Measurements from ENCODE around the gene ATOH7. TPM values are rescaled to one million over a fixed set of nuclear protein-coding genes. Genes with fewer than 3 reads are reported as not detected.

The ATOH7 gene
- total RNA-seq, 4 donors from 2014 or later: 0.38 to 0.99 (median 0.49) TPM; not detected in 1

GRCh38 chr10:68222391-68222790 lies 9.5 kb downstream of the ATOH7 start:
- no peak overlapping the region for H3K4me3 ChIP-seq (ENCODE audit: low read depth, poor library complexity, severe bottlenecking)
- no peak for DNase-seq (ENCODE audit: low spot score in 2 of 2)
- whole genome bisulfite sequencing, 2 donors: 52 to 61% methylated on average over 2 of the region's 2 CpGs
- no peak for TF ChIP-seq POLR2A (IDR thresholded peaks at IDR 0.05)
- TF ChIP-seq, protein P1, sequence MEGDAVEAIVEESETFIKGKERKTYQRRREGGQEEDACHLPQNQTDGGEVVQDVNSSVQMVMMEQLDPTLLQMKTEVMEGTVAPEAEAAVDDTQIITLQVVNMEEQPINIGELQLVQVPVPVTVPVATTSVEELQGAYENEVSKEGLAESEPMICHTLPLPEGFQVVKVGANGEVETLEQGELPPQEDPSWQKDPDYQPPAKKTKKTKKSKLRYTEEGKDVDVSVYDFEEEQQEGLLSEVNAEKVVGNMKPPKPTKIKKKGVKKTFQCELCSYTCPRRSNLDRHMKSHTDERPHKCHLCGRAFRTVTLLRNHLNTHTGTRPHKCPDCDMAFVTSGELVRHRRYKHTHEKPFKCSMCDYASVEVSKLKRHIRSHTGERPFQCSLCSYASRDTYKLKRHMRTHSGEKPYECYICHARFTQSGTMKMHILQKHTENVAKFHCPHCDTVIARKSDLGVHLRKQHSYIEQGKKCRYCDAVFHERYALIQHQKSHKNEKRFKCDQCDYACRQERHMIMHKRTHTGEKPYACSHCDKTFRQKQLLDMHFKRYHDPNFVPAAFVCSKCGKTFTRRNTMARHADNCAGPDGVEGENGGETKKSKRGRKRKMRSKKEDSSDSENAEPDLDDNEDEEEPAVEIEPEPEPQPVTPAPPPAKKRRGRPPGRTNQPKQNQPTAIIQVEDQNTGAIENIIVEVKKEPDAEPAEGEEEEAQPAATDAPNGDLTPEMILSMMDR (IDR thresholded peaks at IDR 0.05): no peak
- intact Hi-C loops (cut with DNase I; ENCODE audit: low total_unique reads): no loop called here

DNA sequence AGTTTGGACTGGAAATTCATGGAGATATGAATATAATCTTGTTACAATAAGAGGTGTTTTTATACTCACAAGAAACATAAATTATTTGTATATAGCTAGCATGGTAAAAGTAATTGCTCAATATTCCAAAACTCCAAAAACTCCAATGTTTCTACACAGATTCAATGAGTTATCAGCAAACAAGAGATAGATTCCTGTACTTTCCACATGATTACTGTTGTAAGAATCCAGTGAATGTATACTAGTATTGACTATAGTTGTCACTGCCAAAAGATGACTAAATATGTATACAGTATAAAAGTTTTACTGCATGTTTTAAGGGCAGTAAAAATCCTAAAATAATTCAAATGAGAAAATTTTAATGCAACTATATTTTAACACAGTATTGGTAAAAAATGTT lies 10.7 kb downstream of the ATOH7 start:
- intact Hi-C loops (cut with DNase I; ENCODE audit: low total_unique reads): no loop called here
- no peak for DNase-seq (ENCODE audit: low spot score in 2 of 2)
- TF ChIP-seq, protein P1 (IDR thresholded peaks at IDR 0.05): no peak
- no peak for TF ChIP-seq POLR2A (IDR thresholded peaks at IDR 0.05)
- H3K4me3 ChIP-seq (ENCODE audit: low read depth, poor library complexity, severe bottlenecking): no peak overlapping the region

DNA sequence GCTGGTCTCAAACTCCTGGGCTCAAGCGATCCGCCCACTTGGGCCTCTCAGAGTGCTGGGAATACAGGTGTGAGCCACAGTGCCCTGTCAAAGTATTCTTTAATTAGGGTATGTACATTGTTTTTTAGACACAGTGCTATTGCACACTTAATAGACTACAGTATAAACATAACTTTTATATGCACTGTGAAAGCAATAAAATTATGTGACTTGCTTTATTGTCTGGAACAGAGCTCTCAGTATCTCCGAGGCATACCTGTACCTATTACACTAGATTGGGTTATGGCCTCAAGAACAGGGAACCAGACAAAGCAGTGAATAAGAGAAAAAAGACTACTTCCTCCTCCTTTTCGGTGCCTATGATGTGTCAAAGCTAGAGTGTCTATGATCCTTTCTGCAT lies 13.1 kb downstream of the ATOH7 start:
- WGBS, 2 donors: 82 to 89% methylated on average over 4 of the region's 4 CpGs
- H3K4me3 ChIP-seq (ENCODE audit: low read depth, poor library complexity, severe bottlenecking): no peak overlapping the region
- intact Hi-C loops (cut with DNase I; ENCODE audit: low total_unique reads): no loop called here
- TF ChIP-seq, protein P1 (IDR thresholded peaks at IDR 0.05): no peak
- no peak for TF ChIP-seq POLR2A (IDR thresholded peaks at IDR 0.05)
- no peak for DNase-seq (ENCODE audit: low spot score in 2 of 2)

- no peak for DNase-seq (ENCODE audit: low spot score in 2 of 2)
- intact Hi-C loops (cut with DNase I; ENCODE audit: low total_unique reads): no loop called here
- no peak overlapping the region for H3K4me3 ChIP-seq (ENCODE audit: low read depth, poor library complexity, severe bottlenecking)
- 54 to 61% methylated on average over 8 of the region's 8 CpGs for WGBS, 2 donors
- TF ChIP-seq POLR2A (IDR thresholded peaks at IDR 0.05): no peak
- TF ChIP-seq, protein P1 (IDR thresholded peaks at IDR 0.05): no peak
These were observed 19.1 kb downstream of the ATOH7 start for GRCh38 chr10:68212721-68213352.

GRCh38 chr10:68211669-68212068 lies 20.2 kb downstream of the ATOH7 start:
- intact Hi-C loops (cut with DNase I; ENCODE audit: low total_unique reads): no loop called here
- WGBS, 2 donors: 45 to 66% methylated on average over 1 of the region's 1 CpG
- DNase-seq (ENCODE audit: low spot score in 2 of 2): no peak
- H3K4me3 ChIP-seq (ENCODE audit: low read depth, poor library complexity, severe bottlenecking): no peak overlapping the region
- TF ChIP-seq, protein P1 (IDR thresholded peaks at IDR 0.05): no peak
- no peak for TF ChIP-seq POLR2A (IDR thresholded peaks at IDR 0.05)
